Stimulated activated CD4-positive, alpha-beta T cell treated with anti-CD3 and anti-CD28 coated beads, TNF-alpha, amount 100 ng/mL, for 1 hour (primary cell): ENCODE data around the gene MRPL2.

Experiments
- DNase-seq, 3 donors: peaks; one replicate each; pipeline ENCODE4 v3.0.0-alpha.2; 2020; ENCODE audit warnings: low read depth in 3 of 3, low spot score in 1 of 3

MRPL2 gene

DNA sequence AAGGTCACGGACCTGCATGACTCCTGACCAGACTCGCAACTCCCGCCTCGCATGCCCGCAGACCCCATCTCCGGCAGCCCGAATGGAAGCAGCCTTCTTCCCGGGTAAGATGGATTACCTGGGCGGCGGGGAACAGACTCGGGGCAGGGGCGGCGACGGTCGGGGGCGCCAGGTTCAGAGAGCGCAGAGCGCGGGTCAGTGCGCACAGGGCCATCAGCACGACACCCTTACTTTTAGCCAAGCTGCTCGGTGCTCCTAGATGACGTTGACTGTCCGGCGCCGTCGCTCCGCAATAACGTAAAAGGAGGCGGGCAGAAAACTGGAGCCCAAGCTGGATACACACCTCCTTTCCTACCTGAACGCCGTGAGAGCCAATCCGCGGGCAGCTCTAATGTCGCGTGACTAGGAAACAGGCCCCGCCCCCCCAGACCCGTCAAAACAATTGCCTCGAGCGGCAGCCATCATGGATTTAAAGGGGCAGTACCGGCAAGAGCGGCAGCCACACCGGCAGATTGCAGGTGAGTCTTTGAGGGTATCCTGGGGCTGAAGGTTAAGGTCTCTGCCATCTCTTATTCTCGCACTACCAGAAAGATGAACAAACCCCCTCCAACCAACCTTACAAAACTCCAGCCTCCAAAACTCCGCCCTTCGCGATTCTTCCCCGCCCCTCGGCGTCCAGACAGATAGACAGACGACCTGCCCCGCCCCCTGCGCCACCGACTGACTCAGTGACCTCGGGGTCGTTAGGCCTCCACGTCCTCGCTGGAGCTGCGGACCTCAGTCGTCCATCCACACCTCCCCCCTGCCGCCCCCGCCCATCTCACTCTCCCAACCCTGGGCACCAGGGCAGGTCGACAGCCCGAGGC is at the start of gene MRPL2, which contains the start of gene KLC4:
Gene MRPL2 (minus strand): TSS at position 267 of the 866 bp plus-strand sequence. CDS start 53 bp downstream, at position 214.
Gene KLC4 (plus strand): TSS at position 464 of the 866 bp plus-strand sequence. CDS start 1,705 bp downstream, outside the sequence.
- peak; percentile 88 to 93 (median 90) for DNase-seq

DNA sequence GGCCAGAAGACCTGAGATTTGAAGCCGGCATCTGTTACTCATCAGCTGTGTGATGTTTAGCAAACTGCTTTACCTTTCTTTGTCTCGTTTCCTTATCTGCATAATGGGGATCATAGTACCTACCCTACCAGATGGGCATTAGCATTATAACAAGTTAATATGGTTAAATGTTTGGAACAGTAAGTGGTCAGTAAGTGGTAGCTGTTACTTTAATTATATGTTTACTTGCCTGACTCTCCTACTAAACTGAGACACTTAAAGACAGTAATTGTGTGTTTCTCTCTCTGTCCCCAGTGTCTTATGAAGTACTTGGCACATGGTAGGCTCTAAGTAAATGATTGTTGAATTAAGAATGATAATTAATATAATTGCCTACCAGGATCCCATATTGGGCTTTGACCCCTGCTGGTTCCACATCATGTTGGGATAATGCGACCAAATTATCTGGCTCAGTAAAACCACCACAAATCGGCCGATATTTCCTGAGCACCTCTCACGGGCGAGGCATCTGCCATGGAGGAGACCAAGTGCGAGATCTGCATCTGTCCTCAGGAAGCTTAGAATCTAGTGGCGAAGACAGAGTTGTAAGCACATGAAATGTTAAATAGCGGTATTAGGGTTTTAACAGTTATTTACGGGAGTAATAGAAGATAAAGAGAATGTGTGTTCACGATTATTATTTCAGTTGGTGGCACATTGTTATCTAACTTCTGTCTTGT is 48.3 kb upstream of the MRPL2 start:
- DNase-seq = no peak

DNA sequence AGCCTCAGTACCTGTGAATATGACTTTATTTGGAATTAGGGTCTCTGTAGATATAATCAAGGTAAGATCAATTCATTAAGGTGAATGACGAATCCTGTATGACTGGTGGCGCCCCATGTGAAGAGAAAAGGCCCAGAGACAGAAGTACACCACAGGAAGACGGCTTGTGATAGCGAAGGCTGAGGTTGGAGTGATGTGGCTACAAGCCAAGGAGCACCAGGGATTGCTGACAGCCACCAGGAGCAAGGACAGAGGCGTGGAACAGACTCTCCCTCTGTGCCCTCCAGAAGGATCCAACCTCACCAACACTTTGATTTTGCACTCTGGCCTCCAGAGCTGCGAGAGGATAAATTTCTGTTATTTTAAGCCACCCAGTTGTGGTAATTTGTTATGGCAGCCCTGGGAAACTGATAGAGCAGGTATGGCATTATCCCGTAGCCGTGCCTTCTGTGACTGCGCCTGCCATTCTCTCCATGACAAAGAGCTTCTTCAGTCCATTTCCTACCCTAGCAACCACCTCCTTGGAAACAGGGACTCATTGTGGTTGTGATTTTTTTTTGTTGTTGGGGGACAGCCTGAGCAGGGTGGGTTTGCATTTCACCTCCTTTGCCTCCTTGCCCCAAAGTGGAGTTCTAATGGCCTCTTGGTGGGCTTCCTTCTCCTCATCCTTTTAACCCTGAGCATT is 46.4 kb upstream of the MRPL2 start:
- no peak for DNase-seq

DNA sequence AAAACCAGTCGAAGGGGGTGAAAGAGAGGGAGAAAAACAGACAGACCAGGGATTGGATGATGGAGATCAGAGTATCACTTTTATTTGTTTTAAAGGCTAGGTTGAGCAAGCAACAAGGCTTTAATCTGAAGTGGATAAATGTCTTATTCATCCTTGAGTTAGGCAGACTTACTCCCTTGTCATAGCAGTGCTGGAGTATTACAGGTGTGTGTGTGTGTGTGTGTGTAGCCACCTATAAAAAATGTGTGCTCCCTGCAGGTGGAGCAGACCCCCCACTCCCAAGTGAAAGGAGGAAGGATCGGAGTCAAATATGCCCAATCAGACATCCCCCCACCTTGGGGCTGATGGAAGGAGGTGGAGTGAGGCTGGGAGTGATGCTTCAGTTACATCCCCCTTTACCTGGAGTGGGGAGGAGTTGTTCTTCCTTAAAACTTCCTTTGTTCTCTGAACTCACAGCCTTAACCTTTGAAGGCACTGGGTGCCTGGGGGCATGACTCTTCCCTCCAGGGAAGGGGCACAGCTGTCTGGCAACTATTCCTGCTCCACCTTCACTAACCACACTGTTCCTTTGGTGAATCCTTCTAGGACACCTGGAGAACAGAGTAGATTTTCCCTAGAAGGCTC is 44.1 kb upstream of the MRPL2 start:
- no peak for DNase-seq

DNA sequence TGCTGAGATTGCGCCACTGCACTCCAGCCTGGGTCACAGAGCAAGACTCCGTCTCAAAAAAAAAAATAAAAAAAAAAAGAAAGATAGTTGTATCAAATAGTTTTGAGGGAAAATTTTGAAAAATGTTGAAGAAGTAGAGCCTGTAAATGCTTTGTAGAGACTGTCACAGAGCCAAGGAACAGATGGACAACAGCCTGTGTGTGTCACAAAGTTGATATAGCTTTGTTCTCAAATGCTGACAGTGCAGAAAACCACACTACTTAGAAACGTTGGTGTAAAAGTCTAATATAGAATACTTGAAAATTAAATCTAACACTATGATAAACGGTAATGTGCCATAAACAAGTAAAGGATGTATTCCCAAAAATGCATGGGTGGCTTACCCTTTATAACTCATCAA is 42.3 kb upstream of the MRPL2 start:
- no peak for DNase-seq

DNA sequence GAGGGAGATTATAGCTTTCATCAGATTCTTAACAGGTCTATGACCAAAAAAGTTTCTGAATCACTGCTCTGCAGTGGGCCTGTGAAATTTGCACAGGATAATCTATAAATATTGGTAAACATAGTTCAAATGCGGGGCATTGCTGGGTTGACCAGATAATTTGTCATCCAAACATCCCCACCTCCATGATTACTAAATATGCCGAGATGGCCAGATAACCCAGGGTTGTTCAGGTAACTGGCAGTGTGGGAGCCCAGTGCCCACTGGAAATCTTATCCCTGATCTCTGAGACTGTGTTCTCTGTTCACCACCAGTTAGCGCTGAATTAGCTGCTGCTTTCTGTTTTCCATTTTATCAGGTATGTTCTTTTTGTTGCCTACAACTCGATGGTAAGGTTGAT is 38.3 kb upstream of the MRPL2 start:
- DNase-seq = no peak

DNA sequence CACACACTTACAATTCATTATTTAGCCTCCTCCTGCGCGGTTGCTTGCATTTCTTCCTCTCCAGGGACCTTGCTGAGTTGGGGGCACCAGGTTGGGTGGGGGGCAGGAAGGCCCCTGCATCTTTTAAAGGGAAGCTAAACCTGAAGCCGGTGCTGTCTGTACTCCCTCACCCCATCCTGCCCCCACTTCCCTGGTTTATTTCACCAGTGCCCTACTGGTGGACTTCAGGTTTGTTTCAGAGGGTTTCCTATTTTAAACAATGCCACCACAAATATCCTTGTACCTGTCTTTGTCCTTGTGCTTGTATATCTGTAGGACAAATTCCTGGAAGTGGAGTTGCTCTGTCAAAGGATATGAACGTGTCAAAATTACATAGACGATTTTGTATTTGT is 37.9 kb upstream of the MRPL2 start:
- DNase-seq = no peak

DNA sequence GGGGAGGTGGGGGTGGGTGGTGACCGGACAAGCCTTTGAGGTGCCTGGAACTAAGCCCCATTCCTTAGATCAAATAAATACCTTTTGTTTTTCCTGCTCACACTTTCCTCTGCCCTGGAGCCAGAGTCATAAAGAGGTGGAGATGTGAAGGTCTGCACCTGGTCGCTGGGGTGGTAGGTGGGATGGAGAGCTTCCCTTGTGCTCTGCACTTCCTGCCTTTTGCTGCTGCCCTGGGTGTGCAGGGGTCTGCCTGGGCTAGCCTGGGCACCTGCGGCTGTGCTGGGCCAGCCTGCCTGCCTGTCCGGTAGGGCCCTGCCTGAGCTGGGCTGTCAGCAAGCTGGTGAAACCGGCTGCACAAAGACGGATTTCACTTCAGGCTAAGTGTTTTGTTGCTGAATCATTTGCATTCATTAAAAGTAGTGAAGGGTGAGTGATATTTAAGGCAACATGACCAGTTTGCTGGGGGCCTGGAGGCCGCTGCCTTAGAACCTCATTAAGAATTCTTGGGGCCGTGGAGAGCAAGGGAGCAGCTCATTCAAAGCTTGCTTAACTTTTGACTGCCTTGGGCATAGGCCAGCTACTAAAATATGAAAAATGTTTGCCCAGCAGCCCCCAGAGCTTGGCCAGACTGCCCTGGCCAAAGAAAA is 37.3 kb upstream of the MRPL2 start:
- DNase-seq = no peak

DNA sequence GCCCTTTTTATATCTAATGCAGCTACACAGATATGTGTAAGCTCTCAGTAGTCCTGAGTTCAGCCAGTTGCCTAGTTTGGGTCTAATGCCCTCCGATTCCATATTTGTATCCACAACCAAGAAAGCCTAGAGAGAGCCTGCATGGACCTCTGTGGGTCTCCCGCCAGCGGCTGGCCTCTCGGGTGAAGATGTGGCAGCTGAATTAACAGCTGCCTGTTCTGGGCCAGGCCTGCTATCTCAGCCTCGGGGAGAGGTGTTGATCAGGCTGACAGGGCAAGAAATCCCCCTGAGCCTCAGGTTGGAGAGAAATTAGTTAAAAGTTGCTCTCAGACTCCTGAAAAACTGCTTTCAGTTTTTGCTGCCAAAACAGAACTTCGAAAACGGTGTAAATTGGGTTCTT is 36.7 kb upstream of the MRPL2 start:
- DNase-seq = no peak

DNA sequence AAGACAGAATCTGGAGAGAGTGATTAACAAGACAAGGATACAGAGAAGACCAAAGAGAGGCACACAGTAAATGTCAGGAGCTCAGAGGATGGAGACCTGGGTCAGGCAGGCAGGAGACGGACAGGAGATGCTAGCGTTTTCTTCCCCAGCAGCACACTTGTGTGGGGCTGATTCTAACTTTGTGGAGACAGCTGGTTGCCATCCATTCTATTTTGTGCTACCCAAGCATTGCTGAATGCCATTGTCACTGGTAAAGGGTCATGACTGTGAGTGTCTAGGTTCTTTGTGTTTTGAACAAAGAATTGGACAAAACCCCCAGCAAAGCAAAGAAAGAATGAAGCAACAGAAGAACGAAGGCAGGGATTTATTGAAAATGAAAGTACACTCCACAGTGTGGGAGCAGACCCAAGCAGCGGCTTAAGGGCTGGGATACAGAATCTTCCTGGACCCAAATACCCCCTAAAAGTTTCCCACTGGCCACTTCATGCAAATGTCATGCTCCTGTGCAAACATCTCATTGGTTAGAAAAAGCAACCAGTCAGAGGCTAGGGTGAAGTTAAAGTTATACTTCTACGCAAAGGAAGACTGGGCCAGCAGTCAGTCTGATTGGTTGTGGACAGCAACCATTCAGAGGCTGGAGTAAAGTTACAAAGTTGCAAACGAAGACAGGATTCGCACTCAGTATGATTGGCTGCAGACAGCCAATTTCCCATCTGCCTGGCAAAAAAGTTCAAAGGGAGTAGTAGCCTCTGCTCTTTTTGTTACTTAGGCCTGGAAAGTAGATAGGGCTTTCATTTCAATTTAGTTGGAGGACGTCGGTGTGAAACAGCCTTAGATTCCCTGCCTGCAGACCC is 34.4 kb upstream of the MRPL2 start:
- DNase-seq = no peak

DNA sequence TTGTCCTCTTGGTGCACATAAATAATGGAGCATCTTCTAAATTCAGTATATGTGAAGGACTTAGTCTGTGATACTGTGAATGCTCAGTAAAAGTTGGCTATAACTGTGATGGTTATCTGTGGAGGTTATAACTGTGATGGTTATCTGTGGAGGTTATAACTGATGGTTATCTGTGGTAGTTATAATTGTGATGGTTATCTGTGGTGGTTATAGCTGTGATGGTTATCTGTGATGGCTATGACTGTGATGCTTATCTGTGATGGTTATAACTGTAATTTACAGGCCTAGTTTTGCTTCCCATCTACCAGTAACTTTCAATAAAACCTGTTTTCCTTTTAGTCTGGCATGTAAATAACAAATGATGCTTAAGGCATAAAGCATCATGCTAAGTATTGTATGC is 33.4 kb upstream of the MRPL2 start:
- DNase-seq = no peak

DNA sequence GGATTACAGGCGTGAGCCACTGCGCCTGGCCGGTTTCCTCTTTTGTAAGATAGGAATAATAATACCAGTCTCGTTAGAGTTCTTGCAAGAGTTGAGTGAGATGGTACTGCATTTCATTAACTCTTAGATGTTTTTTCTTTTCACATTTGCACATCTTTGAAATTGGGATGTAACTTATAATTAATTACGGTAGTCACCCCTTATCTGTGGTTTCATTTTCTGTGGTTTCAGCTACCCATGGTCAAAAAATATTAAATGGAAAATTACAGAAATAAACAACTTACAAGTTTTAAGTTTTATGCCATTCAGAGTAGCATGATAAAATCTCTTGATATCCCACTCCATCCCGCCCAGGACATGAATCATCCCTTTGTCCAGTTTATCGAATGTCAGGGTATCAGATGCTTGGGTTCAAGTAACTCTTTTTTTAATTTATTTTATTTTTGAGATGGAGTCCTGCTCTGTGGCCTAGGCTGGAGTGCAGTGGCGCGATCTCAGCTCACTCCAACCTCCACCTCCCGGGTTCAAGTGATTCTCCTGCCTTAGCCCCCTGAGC is 32.3 kb upstream of the MRPL2 start:
- DNase-seq = no peak

DNA sequence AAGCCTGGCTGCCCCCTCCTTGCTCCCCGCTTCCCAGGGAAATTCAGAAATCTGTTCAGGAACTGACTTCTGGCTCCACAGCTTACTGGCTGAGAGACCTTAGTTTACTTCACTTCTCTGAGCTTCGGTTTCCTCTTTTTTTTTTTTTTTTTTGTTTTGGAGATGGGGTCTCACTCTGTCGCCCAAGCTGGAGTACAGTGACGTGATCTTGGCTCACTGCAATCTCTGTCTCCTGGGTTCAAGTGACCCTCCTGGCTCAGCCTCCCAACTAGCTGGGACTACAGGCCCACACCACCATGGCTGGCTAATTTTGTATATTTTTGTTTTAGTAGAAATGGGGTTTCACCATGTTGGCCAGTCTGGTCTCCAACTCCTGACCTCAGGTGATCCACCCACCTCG is 31.8 kb upstream of the MRPL2 start:
- DNase-seq = no peak

DNA sequence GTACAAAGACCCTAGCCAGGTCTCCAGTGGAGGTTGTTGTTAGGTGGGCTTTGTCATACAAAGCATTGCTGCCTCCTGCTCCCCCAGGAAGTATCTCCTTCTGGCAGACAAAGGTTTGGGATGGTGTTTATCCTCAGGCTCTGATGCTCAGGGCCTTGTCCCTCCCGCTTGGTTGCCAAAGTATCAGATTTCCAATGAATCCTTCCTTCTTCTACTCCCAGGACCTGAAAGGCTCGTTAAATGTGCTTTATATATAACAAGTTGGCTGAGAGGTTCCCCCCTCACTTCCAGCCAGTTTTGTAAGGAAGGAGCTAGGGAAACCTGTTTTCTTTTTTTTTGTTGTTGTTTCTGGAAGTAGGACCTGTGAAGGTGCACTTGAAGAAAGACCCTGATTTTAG is 31.3 kb upstream of the MRPL2 start:
- DNase-seq = no peak

DNA sequence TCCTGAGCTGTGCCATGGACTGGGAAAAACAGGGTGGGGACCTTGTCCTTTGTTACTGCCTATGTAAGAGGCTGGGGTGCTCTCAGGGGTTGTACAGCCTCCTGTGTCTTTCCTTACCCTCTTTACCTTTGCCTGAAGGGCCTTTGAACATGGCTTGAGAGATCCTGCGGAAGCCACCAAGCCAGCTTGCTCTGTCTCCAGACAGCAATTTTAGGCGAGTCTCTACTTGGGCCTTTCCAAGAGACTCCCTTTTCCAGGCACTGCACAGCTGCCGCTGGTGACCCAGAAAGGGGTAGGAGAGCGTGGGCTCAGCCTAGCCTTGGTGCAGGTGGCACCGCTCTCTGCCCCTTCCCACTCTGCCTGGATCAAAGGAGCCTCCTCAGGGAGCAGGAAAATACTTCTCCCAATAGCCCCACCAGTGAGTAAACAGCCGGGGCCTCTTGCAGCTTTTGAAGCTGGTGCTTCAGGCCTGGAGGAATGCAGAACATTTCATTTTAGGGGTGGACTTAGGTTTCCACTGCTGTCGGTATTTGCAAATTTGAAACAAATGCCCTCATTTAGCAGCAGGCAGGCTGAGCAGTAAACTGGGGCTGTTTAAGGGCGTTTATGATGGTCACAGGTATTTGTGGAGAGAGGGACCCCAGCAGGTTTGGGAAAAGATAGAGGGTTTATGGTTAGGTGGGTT is 30.8 kb upstream of the MRPL2 start:
- no peak for DNase-seq

DNA sequence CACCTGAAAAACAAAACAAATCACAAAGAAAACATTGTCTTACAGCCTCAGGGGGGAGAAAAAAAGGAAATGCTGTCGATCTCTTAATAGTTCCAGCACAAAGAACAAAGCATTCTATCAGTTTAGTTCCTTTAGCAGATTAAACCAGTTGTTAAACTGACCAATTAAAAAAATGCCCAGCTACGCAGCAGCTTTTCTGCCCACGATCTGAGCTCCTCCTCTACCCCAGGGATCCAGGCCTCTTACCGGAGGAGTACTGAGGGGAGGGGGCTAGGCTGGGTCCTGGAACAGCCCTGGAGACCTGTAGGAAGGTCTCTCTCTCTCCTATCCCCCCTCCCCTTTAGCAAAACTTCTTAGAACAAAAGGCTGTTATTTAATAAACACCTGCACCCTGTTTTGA is 30.2 kb upstream of the MRPL2 start:
- DNase-seq = no peak

DNA sequence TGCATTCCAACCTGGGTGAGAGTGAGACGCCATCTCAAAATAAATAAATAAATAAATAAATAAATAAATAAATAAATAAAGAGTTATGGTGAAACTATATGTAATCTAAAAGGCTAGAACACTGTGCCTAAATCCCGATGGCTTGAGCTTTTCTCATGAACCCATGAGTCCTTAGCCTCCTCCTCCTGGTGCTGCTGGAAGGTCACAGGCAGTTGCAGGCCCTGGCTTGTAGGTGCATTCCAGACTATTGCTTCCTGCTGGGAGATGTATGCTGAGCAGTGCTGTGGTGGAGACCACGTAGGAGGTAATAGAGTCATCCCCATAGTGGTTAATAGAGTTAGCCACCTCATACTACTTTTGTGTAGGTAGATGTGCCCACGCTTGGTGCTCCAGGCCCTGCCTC is 29.4 kb upstream of the MRPL2 start:
- DNase-seq = no peak

DNA sequence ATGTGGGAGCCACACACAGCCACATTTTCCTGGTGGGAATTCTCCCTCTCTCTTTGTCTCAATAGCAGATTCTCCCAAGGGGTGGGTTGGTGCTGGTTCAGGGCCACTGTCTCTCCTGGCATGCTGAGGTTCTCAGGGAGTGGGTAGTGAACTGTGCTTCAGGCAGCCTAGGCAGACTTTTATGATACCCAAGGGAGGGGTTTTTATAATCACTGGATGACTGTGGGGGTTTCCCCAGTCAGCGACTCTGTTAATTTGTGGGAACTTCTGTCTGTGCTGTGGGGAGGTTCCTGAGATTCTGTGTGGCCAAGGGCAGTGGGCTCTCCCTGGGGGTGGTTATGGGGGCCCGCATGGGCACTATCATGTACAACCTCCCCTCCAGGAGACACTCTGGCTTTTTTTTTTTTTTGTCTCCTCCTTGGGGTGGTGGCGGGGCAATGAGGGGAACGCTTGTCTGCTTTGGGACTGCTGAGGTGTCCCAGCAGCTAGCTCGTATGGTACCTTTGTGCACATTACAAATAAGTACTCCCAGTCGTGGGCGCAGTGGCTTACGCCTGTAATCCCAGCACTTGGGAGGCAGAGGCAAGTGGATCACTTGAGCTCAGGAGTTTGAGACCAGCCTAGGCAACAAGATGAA is 26.9 kb upstream of the MRPL2 start:
- DNase-seq = no peak
